Lower leg skin (tissue), 3 donors: Measurements from ENCODE around the gene GRIK3.

Source experiments
- POLR2A ChIP-seq, 2 donors: fragments of 450-650 bp; IDR thresholded peaks; one replicate each; pipeline ENCODE4 v1.6.1; 2016 to 2017; ENCODE audit warnings: antibody characterized with exemption in 2 of 2, mild to moderate bottlenecking in 1 of 2, moderate library complexity in 1 of 2
- TF ChIP-seq, protein P1 (sequence below), 3 donors: fragments of 450-650 bp; IDR thresholded peaks; one replicate each; pipeline ENCODE4 v1.5.1; 2016; ENCODE audit warnings: antibody characterized with exemption in 3 of 3, mild to moderate bottlenecking in 3 of 3, moderate library complexity in 2 of 3

GRCh38 chr1:36769886-36770830 lies 264.2 kb downstream of the GRIK3 start:
- TF ChIP-seq, protein P1, sequence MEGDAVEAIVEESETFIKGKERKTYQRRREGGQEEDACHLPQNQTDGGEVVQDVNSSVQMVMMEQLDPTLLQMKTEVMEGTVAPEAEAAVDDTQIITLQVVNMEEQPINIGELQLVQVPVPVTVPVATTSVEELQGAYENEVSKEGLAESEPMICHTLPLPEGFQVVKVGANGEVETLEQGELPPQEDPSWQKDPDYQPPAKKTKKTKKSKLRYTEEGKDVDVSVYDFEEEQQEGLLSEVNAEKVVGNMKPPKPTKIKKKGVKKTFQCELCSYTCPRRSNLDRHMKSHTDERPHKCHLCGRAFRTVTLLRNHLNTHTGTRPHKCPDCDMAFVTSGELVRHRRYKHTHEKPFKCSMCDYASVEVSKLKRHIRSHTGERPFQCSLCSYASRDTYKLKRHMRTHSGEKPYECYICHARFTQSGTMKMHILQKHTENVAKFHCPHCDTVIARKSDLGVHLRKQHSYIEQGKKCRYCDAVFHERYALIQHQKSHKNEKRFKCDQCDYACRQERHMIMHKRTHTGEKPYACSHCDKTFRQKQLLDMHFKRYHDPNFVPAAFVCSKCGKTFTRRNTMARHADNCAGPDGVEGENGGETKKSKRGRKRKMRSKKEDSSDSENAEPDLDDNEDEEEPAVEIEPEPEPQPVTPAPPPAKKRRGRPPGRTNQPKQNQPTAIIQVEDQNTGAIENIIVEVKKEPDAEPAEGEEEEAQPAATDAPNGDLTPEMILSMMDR (IDR thresholded peaks at IDR 0.05): no peak
- TF ChIP-seq POLR2A (IDR thresholded peaks at IDR 0.05): no peak
